ENCODE data around the gene DDAH1. TPM values are rescaled to one million over a fixed set of nuclear protein-coding genes. Genes with fewer than 3 reads are reported as not detected.

The DDAH1 gene
- total RNA-seq, 2 donors from 2014 or later, result 11.2 to 31.4 TPM

DNA sequence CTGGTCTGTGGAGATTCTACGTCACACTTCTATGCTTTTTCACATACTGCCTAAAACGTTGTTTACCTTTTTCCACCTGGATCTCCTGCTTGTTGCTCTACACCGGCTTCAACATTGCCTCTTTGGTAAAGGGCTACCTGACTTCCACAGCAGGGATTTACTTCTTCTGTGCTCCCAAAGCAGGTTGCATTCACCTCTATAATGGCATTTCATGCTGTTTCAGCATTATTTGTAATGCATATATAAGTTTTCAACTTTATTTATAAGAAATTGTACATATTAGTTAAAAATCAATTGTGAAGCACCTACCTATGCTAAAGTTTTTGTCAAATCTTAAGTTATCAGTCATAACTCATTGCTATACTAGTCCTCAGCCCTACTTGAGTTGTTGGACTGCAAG lies 55.4 kb downstream of the DDAH1 start:
- DNase-seq, result no peak
- Histone ChIP-seq H3K27me3 (no peaks in the 10 kb centered on the region), H3K4me1 (peaks cover 30% of the 10 kb centered on the region), H3K36me3 (replicated peaks in 1 of 2; ENCODE audit: insufficient read depth in 1 of 2, low read depth in 2 of 2) (no peaks in the 10 kb centered on the region), H3K27ac (no peak overlapping the region), H3K9me3 (no peaks in the 10 kb centered on the region), H3K4me3 (no peak overlapping the region)
- intact Hi-C loops (cut with DNase I), result no loop called here
- WGBS, 2 donors, result 71 to 73% methylated on average over 3 of the region's 3 CpGs
- ATAC-seq, result no peak
- TF ChIP-seq, protein P1, sequence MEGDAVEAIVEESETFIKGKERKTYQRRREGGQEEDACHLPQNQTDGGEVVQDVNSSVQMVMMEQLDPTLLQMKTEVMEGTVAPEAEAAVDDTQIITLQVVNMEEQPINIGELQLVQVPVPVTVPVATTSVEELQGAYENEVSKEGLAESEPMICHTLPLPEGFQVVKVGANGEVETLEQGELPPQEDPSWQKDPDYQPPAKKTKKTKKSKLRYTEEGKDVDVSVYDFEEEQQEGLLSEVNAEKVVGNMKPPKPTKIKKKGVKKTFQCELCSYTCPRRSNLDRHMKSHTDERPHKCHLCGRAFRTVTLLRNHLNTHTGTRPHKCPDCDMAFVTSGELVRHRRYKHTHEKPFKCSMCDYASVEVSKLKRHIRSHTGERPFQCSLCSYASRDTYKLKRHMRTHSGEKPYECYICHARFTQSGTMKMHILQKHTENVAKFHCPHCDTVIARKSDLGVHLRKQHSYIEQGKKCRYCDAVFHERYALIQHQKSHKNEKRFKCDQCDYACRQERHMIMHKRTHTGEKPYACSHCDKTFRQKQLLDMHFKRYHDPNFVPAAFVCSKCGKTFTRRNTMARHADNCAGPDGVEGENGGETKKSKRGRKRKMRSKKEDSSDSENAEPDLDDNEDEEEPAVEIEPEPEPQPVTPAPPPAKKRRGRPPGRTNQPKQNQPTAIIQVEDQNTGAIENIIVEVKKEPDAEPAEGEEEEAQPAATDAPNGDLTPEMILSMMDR (IDR thresholded peaks at IDR 0.05), result no peak
- TF ChIP-seq POLR2A (IDR thresholded peaks at IDR 0.05), result no peak

DNA sequence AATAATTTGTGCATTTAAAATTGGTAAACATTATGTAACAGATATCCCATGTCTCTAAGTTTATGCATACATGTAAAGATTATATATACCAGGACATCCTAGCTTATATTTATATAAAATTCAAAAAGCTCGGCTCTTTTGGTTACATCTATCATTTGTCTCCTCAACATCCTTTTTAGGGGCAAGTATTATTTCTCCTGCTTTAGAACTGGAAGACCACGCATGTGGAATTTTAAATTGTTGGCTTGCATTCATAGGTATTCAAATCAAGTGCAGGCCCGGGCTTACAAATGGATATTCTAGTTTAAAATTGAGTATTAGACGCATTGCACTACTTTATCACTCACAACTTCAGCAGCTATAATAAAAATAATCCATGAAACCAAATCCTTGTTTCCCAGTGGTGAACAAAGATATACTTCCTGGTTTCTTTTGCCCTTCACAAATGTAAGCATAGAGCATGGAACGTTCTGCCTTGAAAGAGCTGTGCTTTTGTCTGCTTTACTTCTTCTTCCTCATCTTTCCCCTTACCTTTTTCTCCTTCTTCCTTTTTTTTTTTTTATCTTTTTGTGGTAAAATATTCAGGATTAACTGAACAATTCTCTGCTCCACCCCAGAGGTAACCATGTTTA lies 57.1 kb downstream of the DDAH1 start:
- intact Hi-C loops (cut with DNase I), result no loop called here
- Histone ChIP-seq H3K9me3 (no peaks in the 10 kb centered on the region), H3K27ac (peak overlapping the region; percentile 17 to 90 (median 76)), H3K4me3 (no peak overlapping the region), H3K27me3 (no peaks in the 10 kb centered on the region), H3K36me3 (replicated peaks in 1 of 2; ENCODE audit: insufficient read depth in 1 of 2, low read depth in 2 of 2) (no peaks in the 10 kb centered on the region), H3K4me1 (peaks cover 45% of the 10 kb centered on the region)
- DNase-seq (no peak), ATAC-seq (no peak)
- TF ChIP-seq, protein P1 (IDR thresholded peaks at IDR 0.05), result no peak
- TF ChIP-seq POLR2A (IDR thresholded peaks at IDR 0.05), result no peak
- 56 to 67% methylated on average over 5 of the region's 5 CpGs for WGBS, 2 donors

DNA sequence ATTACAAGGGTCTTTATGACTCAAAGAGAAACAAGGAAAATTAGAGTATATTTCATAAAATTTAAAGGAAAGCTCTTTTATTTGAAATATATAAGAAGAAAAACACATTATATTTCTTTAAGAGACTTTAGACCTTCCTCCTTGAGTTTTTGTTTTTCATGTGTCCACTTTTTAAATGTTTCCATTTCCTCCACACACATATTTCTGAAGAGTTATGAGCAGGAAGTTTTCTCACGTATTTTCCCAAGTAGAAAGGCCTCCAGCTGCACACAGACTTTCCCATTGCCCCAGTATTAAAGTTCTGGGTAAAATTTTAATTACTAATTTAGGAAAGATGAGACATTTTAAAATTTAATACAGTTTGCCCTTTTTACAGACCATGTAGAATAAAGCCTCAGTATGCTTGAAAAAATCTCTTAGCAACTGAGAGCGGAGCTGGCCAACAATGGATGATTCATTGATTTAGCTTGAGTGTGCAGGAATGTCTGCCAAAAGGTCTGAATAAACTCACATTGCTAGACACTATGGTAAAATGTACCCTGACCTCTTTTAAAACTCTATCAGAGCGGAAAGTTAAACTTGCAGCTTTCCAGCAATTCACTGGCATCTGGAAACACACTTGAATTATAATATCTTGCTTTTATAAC lies 57.9 kb downstream of the DDAH1 start:
- TF ChIP-seq, protein P1 (IDR thresholded peaks at IDR 0.05), result no peak
- no peak for TF ChIP-seq POLR2A (IDR thresholded peaks at IDR 0.05)
- H3K27me3 ChIP-seq, result no peaks in the 10 kb centered on the region
- no peaks in the 10 kb centered on the region for H3K9me3 ChIP-seq
- H3K4me1 ChIP-seq, result peaks cover 50% of the 10 kb centered on the region
- H3K27ac ChIP-seq, result peak overlapping the region; percentile 17 to 90 (median 76)
- ATAC-seq (peak; percentile 97), DNase-seq (peak; percentile 57 to 81 (median 70))
- H3K36me3 ChIP-seq (replicated peaks in 1 of 2; ENCODE audit: insufficient read depth in 1 of 2, low read depth in 2 of 2), result no peaks in the 10 kb centered on the region
- H3K4me3 ChIP-seq, result no peak overlapping the region
- WGBS, 2 donors, result 6 to 14% methylated on average over 3 of the region's 3 CpGs
- intact Hi-C loops (cut with DNase I), result no loop called here

DNA sequence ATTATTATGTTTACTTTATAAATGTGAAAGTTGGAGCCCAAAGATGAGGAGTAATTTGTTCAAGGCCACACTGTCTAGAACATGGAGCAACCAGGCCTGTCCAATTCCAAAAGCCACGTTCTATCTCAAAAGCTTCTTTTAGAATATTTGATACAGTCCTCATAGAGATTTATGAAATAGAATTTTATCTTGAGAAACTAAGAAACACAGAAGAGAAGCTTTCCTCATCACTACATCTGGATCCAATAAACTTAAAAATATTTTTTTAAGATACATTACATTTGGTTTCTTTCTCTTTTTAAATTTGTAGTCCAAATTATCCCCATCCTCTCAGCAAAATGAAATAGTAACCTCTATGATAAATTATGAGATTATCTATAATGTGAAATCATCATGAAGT lies 58.9 kb downstream of the DDAH1 start:
- no peaks in the 10 kb centered on the region for H3K27me3 ChIP-seq
- H3K36me3 ChIP-seq (replicated peaks in 1 of 2; ENCODE audit: insufficient read depth in 1 of 2, low read depth in 2 of 2), result no peaks in the 10 kb centered on the region
- DNase-seq, result no peak
- WGBS, 2 donors, result 39 to 44% methylated on average over 1 of the region's 1 CpG
- no peaks in the 10 kb centered on the region for H3K9me3 ChIP-seq
- intact Hi-C loops (cut with DNase I), result no loop called here
- H3K4me3 ChIP-seq, result no peak overlapping the region
- ATAC-seq, result no peak
- H3K4me1 ChIP-seq, result peaks cover 50% of the 10 kb centered on the region
- H3K27ac ChIP-seq, result peak overlapping the region in 3 of 4 donors; percentile 10 to 90 (median 70)
- TF ChIP-seq, protein P1 (IDR thresholded peaks at IDR 0.05), result no peak
- TF ChIP-seq POLR2A (IDR thresholded peaks at IDR 0.05), result no peak

DNA sequence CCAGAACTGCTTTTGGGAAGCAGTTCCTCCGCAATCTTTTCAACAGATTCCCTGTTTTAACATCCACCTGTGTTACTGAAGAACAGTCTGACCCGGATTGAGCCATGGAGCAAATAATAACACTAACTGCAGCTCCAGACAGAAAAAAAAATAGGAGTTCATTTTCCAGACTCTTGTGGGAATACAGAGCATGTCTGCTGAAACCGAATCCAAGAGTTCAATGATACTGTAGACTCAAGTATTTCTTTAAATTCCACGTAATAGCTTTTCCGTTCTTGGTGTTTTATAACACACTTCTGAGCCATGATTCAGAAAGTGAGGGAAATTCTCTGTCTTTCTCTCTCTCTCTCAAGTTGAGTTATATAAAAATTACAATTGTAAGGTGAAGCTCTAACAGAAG lies 60.6 kb downstream of the DDAH1 start:
- TF ChIP-seq POLR2A (IDR thresholded peaks at IDR 0.05), result no peak
- TF ChIP-seq, protein P1 (IDR thresholded peaks at IDR 0.05), result no peak
- no peak overlapping the region for H3K27ac ChIP-seq
- H3K4me1 ChIP-seq, result peaks cover 64% of the 10 kb centered on the region
- H3K36me3 ChIP-seq (replicated peaks in 1 of 2; ENCODE audit: insufficient read depth in 1 of 2, low read depth in 2 of 2), result no peaks in the 10 kb centered on the region
- no peak for ATAC-seq
- H3K9me3 ChIP-seq, result no peaks in the 10 kb centered on the region
- 88 to 92% methylated on average over 5 of the region's 5 CpGs for WGBS, 2 donors
- H3K4me3 ChIP-seq, result no peak overlapping the region
- no peak for DNase-seq
- intact Hi-C loops (cut with DNase I), result no loop called here
- H3K27me3 ChIP-seq, result no peaks in the 10 kb centered on the region

All from body of pancreas (tissue), 4 donors.